IMR-90 (cell line): ENCODE data around the gene DDX6. TPM values are rescaled to one million over a fixed set of nuclear protein-coding genes. Genes with fewer than 3 reads are reported as not detected.

Source experiments
- ATAC-seq: fragments of 200-7000 bp; cut with Tn5 transposase; 2 replicates; pipeline ENCODE4 v1.9.1; 2020; ENCODE audit warnings: low read depth, mild to moderate bottlenecking, moderate library complexity
- BruUV-seq: library from RNA; stranded (reverse); fragments of 400-500 nt; replicated peaks from 2 replicates; lab custom pipeline; 2021; lab: Mats Ljungman, UMichigan
- CTCF ChIA-PET: fragments of 300-600 bp; formaldehyde crosslinking; extraction: SDS; loops from one replicate; lab custom pipeline; 2021; ENCODE audit warnings: antibody characterized with exemption; lab: Yijun Ruan, JAX
- POLR2A ChIA-PET: fragments of 300-600 bp; sonication (Branson Sonifier 250); formaldehyde crosslinking; loops from one replicate; lab custom pipeline; 2022; ENCODE audit warnings: antibody characterized with exemption; ENCODE audit not compliant: unreplicated experiment; lab: Charles Lee
- DNase-seq: peaks from one replicate; pipeline ENCODE4 v3.0.0; 2013
- H2AFZ ChIP-seq: replicated peaks from 2 replicates; pipeline ENCODE3; 2013; ENCODE audit warnings: low read length, mild to moderate bottlenecking; ENCODE audit not compliant: poor library complexity
- H2AK5ac ChIP-seq: 2 replicates; pipeline ENCODE4 v1.6.1; 2013; ENCODE audit warnings: low read depth, low read length, inconsistent platforms
- H2AK9ac ChIP-seq: replicated peaks from 2 replicates; pipeline ENCODE3; 2013; ENCODE audit warnings: mild to moderate bottlenecking, low read depth, low read length, moderate library complexity; ENCODE audit not compliant: poor library complexity
- H2BK120ac ChIP-seq: 2 replicates; pipeline ENCODE4 v1.6.1; 2013; ENCODE audit warnings: low read depth, low read length, inconsistent platforms
- H2BK15ac ChIP-seq: 3 replicates; pipeline ENCODE4 v1.6.1; 2013; ENCODE audit warnings: low read depth, low read length, inconsistent platforms
- H2BK20ac ChIP-seq: 2 replicates; pipeline ENCODE4 v1.6.1; 2013; ENCODE audit warnings: low read depth, mild to moderate bottlenecking, inconsistent platforms, low read length, moderate library complexity
- H2BK5ac ChIP-seq: 2 replicates; pipeline ENCODE4 v1.6.1; 2013; ENCODE audit warnings: mild to moderate bottlenecking, low read depth, low read length, inconsistent platforms; ENCODE audit not compliant: poor library complexity, severe bottlenecking
- H3K14ac ChIP-seq: replicated peaks from 2 replicates; pipeline ENCODE4 v1.6.1; 2013; ENCODE audit warnings: low read depth, low read length, inconsistent platforms
- H3K18ac ChIP-seq: 2 replicates; pipeline ENCODE4 v1.6.1; 2013; ENCODE audit warnings: low read depth, low read length, control low read depth
- H3K23ac ChIP-seq: 2 replicates; pipeline ENCODE4 v1.6.1; 2013; ENCODE audit warnings: low read depth, low read length, inconsistent platforms
- H3K27ac ChIP-seq: 2 replicates; pipeline ENCODE4 v1.5.1; 2013; ENCODE audit warnings: mild to moderate bottlenecking, control low read depth, low read length; ENCODE audit not compliant: insufficient read depth
- H3K27me3 ChIP-seq: 2 replicates; pipeline ENCODE4 v1.6.1; 2013; ENCODE audit warnings: low read length; ENCODE audit not compliant: control insufficient read depth, insufficient read depth
- H3K36me3 ChIP-seq: 2 replicates; pipeline ENCODE4 v1.6.1; 2013; ENCODE audit warnings: low read length, mixed read lengths; ENCODE audit not compliant: control insufficient read depth, insufficient read depth
- H3K4ac ChIP-seq: 2 replicates; pipeline ENCODE4 v1.6.1; 2013; ENCODE audit warnings: low read depth, low read length, inconsistent platforms
- H3K4me1 ChIP-seq: 2 replicates; pipeline ENCODE4 v1.6.1; 2013; ENCODE audit warnings: low read length, mixed read lengths; ENCODE audit not compliant: control insufficient read depth, insufficient read depth
- H3K4me2 ChIP-seq: 2 replicates; pipeline ENCODE4 v1.6.1; 2013; ENCODE audit warnings: low read depth, mild to moderate bottlenecking, control low read depth, low read length, moderate library complexity
- H3K4me3 ChIP-seq: 2 replicates; pipeline ENCODE4 v1.5.1; 2013; ENCODE audit warnings: low read depth, mild to moderate bottlenecking, control low read depth, low read length, moderate library complexity; ENCODE audit not compliant: insufficient read depth
- H3K56ac ChIP-seq: 2 replicates; pipeline ENCODE4 v1.6.1; 2013; ENCODE audit warnings: low read length, inconsistent platforms; ENCODE audit not compliant: insufficient read depth; ENCODE audit errors: extremely low read depth
- H3K79me1 ChIP-seq, 2 experiments: 2 replicates each; pipeline ENCODE4 v1.6.1; 2013; ENCODE audit warnings: low read length in 2 of 2, inconsistent platforms in 1 of 2, low read depth in 1 of 2
- H3K9ac ChIP-seq: 2 replicates; pipeline ENCODE4 v1.6.1; 2013; ENCODE audit warnings: low read depth, low read length, control low read depth
- H3K9me1 ChIP-seq: 2 replicates; pipeline ENCODE4 v1.6.1; 2013; ENCODE audit warnings: low read length, inconsistent platforms; ENCODE audit not compliant: insufficient read depth
- H3K9me3 ChIP-seq: 2 replicates; pipeline ENCODE4 v1.6.1; 2013; ENCODE audit warnings: low read length; ENCODE audit not compliant: control insufficient read depth, insufficient read depth
- H4K20me1 ChIP-seq: 2 replicates; pipeline ENCODE4 v1.6.1; 2013; ENCODE audit warnings: low read length, inconsistent platforms; ENCODE audit not compliant: insufficient read depth
- H4K5ac ChIP-seq: 2 replicates; pipeline ENCODE4 v1.6.1; 2013; ENCODE audit warnings: mild to moderate bottlenecking, low read depth, low read length, control low read depth
- H4K8ac ChIP-seq, 2 experiments: 2 replicates each; pipeline ENCODE4 v1.6.1; 2013; ENCODE audit warnings: low read depth in 2 of 2, low read length in 2 of 2, control low read depth in 1 of 2, inconsistent platforms in 1 of 2
- H4K91ac ChIP-seq: 2 replicates; pipeline ENCODE4 v1.6.1; 2013; ENCODE audit warnings: low read depth, low read length, inconsistent platforms; ENCODE audit not compliant: insufficient read depth
- BHLHE40 ChIP-seq: fragments of 150-350 bp; IDR thresholded peaks from 2 replicates; pipeline ENCODE4 v1.6.1; 2016; ENCODE audit warnings: mild to moderate bottlenecking, low read depth, low read length
- CEBPB ChIP-seq: IDR thresholded peaks from 2 replicates; pipeline ENCODE4 v1.6.1; 2012; ENCODE audit warnings: low read depth, low read length, improper control_type of control experiment
- CHD1 ChIP-seq: IDR thresholded peaks from 2 replicates; pipeline ENCODE4 v1.6.1; 2012; ENCODE audit warnings: low read depth, low read length, improper control_type of control experiment
- FOS ChIP-seq: fragments of 150-350 bp; IDR thresholded peaks from 2 replicates; pipeline ENCODE4 v1.6.1; 2016; ENCODE audit warnings: low read depth, low read length
- MAFK ChIP-seq: IDR thresholded peaks from 2 replicates; pipeline ENCODE4 v1.6.1; 2012; ENCODE audit warnings: low read depth, low read length, improper control_type of control experiment
- MAZ ChIP-seq: IDR thresholded peaks from 2 replicates; pipeline ENCODE4 v1.6.1; 2012; ENCODE audit warnings: low read depth, mild to moderate bottlenecking, low read length, improper control_type of control experiment, moderate library complexity, borderline replicate concordance
- MXI1 ChIP-seq: IDR thresholded peaks from 2 replicates; pipeline ENCODE4 v1.6.1; 2012; ENCODE audit warnings: low read depth, mild to moderate bottlenecking, low read length, moderate library complexity, borderline replicate concordance
- NFE2L2 ChIP-seq: fragments of 150-350 bp; IDR thresholded peaks from 2 replicates; pipeline ENCODE4 v1.6.1; 2016; ENCODE audit warnings: low read depth, mild to moderate bottlenecking, low read length
- POLR2A ChIP-seq: IDR thresholded peaks from 2 replicates; pipeline ENCODE4 v1.6.1; 2012; ENCODE audit warnings: mild to moderate bottlenecking, low read depth, low read length
- RAD21 ChIP-seq: IDR thresholded peaks from 2 replicates; pipeline ENCODE4 v1.6.1; 2012; ENCODE audit warnings: low read length, improper control_type of control experiment
- RCOR1 ChIP-seq: IDR thresholded peaks from 2 replicates; pipeline ENCODE4 v1.6.1; 2012; ENCODE audit warnings: mild to moderate bottlenecking, low read length, improper control_type of control experiment; ENCODE audit not compliant: insufficient replicate concordance
- RFX5 ChIP-seq: IDR thresholded peaks from 2 replicates; pipeline ENCODE4 v1.8.0; 2012; ENCODE audit warnings: low read depth, mild to moderate bottlenecking, low read length, moderate library complexity
- SMC3 ChIP-seq: fragments of 150-350 bp; IDR thresholded peaks from 2 replicates; pipeline ENCODE4 v1.6.1; 2016; ENCODE audit warnings: low read depth, mild to moderate bottlenecking, antibody characterized with exemption, low read length, moderate library complexity
- WGBS, 2 experiments: methylation state at CpG; one replicate each; pipeline versions ENCODE4 v1.1.5 to v1.1.7; 2013; ENCODE audit warnings: missing lambda C conversion rate in 2 of 2; ENCODE audit not compliant: insufficient read length in 1 of 2; ENCODE audit errors: extremely low coverage in 2 of 2; 5-methylcytosine and 5-hydroxymethylcytosine counted together
- dilution Hi-C: fragments of 300-500 bp; cut with HindIII; formaldehyde crosslinking; loops from one replicate; pipeline ENCODE4 v1.14.3; 2018; ENCODE audit warnings: low sequenced_read_pairs; ENCODE audit not compliant: unreplicated experiment
- in situ Hi-C: fragments of 300-500 bp; cut with MboI; formaldehyde crosslinking; loops from 3 replicates; pipeline ENCODE4 v1.14.3; 2019; ENCODE audit warnings: low sequenced_read_pairs, inconsistent platforms, mixed read lengths
- intact Hi-C: fragments of 100-400 bp; cut with micrococcal nuclease; formaldehyde crosslinking; loops from 2 replicates; pipeline ENCODE4 v1.10.0; 2022
- polyA plus RNA-seq, 3 experiments: library from polyadenylated mRNA; depleted of rRNA; stranded (reverse); fragments of >200 nt; gene quantifications; 2 replicates each; pipeline ENCODE4 v1.2.3, GENCODE V29; 2012; ENCODE audit warnings: low replicate concordance in 1 of 3
- total RNA-seq: library from RNA; depleted of rRNA; stranded (reverse); fragments of >200 nt; gene quantifications from 2 replicates; pipeline ENCODE4 v1.2.3, GENCODE V29; 2012
- TF ChIP-seq, protein P1 (sequence below): fragments of 150-350 bp; IDR thresholded peaks from 2 replicates; pipeline ENCODE4 v1.6.1; 2017; ENCODE audit warnings: mild to moderate bottlenecking, antibody characterized with exemption, low read length, low read depth
- TF ChIP-seq, protein P2 (sequence below): conservative IDR thresholded peaks from 2 replicates; pipeline ENCODE4 v1.5.1; 2012; ENCODE audit warnings: mild to moderate bottlenecking, low read depth, low read length, improper control_type of control experiment
- TF ChIP-seq, protein P3 (sequence below): fragments of 150-350 bp; IDR thresholded peaks from 2 replicates; pipeline ENCODE4 v1.6.1; 2016; ENCODE audit warnings: low read depth, mild to moderate bottlenecking, low read length, moderate library complexity, borderline replicate concordance

DDX6 gene
- total and polyA plus RNA-seq, 2 of the 4 experiments (the other 2 are of a cell fraction): 19.2 to 197 TPM

DNA sequence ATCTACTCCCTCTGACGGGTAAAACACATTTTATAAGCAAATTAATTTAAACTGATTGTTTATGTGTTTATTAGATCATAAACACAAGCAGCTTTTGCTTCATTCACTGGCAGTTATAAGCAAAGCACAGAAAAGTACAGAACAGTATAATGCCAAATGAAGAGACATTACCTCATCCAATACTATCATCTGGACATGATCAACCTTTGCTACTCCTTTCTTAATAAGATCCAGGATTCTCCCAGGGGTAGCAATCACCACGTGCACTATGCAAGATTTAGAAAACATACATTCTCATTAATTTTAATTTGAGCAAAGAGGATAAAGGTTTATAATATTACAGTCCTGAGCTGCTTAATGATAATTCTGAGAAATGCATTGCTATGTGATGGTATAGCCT is 27.9 kb downstream of the DDX6 start:
- POLR2A ChIA-PET: no interaction called here

More for the DNA sequence above, 27.9 kb downstream of the DDX6 start:
- Histone ChIP-seq H2BK120ac (no peak overlapping the region), H3K9ac (no peak overlapping the region), H2BK5ac (no peak overlapping the region), H3K9me3 (no peaks in the 10 kb centered on the region), H3K23ac (no peak overlapping the region), H3K4me2 (no peak overlapping the region), H2AK9ac (no peak overlapping the region), H3K27me3 (no peaks in the 10 kb centered on the region), H3K36me3 (peaks cover 60% of the 10 kb centered on the region), H3K4ac (no peak overlapping the region), H2AFZ (no peak overlapping the region), H4K5ac (no peak overlapping the region), H3K14ac (no peak overlapping the region), H4K8ac (no peak overlapping the region), H3K18ac (no peak overlapping the region), H3K4me1 (no peaks in the 10 kb centered on the region), H3K27ac (no peak overlapping the region), H3K79me1 (peaks cover 12 to 35% of the 10 kb centered on the region in 2 experiments), H2AK5ac (no peak overlapping the region), H2BK15ac (no peak overlapping the region), H4K20me1 (peaks cover 22% of the 10 kb centered on the region), H3K56ac (no peak overlapping the region), H4K91ac (no peak overlapping the region), H2BK20ac (no peak overlapping the region), H3K4me3 (no peak overlapping the region), H3K9me1 (no peaks in the 10 kb centered on the region)
- no peak for DNase-seq
- no peak for ATAC-seq
- intact Hi-C loops (no loop called here), in situ Hi-C loops (no loop called here), dilution Hi-C loops (no loop called here)
- CTCF ChIA-PET: interaction anchor here (0.6 kb wide), 2 partner anchors 9 to 11 kb away, joined by 3 to 4 read pairs; no protein-coding TSS in a partner anchor
- no CpG with 5 or more reads among the region's 2 CpGs for WGBS, 2 experiments
- BruUV-seq: no TSS peak
- TF ChIP-seq CEBPB: no peak
- no peak for TF ChIP-seq MAFK
- TF ChIP-seq NFE2L2: no peak
- TF ChIP-seq BHLHE40: no peak
- TF ChIP-seq MAZ: no peak
- TF ChIP-seq FOS: no peak
- no peak for TF ChIP-seq CHD1
- TF ChIP-seq SMC3: no peak
- no peak for TF ChIP-seq RFX5
- no peak for TF ChIP-seq MXI1
- TF ChIP-seq POLR2A: no peak
- TF ChIP-seq, protein P1, sequence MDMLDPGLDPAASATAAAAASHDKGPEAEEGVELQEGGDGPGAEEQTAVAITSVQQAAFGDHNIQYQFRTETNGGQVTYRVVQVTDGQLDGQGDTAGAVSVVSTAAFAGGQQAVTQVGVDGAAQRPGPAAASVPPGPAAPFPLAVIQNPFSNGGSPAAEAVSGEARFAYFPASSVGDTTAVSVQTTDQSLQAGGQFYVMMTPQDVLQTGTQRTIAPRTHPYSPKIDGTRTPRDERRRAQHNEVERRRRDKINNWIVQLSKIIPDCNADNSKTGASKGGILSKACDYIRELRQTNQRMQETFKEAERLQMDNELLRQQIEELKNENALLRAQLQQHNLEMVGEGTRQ: no peak
- TF ChIP-seq, protein P2, sequence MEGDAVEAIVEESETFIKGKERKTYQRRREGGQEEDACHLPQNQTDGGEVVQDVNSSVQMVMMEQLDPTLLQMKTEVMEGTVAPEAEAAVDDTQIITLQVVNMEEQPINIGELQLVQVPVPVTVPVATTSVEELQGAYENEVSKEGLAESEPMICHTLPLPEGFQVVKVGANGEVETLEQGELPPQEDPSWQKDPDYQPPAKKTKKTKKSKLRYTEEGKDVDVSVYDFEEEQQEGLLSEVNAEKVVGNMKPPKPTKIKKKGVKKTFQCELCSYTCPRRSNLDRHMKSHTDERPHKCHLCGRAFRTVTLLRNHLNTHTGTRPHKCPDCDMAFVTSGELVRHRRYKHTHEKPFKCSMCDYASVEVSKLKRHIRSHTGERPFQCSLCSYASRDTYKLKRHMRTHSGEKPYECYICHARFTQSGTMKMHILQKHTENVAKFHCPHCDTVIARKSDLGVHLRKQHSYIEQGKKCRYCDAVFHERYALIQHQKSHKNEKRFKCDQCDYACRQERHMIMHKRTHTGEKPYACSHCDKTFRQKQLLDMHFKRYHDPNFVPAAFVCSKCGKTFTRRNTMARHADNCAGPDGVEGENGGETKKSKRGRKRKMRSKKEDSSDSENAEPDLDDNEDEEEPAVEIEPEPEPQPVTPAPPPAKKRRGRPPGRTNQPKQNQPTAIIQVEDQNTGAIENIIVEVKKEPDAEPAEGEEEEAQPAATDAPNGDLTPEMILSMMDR: no peak
- TF ChIP-seq, protein P3, sequence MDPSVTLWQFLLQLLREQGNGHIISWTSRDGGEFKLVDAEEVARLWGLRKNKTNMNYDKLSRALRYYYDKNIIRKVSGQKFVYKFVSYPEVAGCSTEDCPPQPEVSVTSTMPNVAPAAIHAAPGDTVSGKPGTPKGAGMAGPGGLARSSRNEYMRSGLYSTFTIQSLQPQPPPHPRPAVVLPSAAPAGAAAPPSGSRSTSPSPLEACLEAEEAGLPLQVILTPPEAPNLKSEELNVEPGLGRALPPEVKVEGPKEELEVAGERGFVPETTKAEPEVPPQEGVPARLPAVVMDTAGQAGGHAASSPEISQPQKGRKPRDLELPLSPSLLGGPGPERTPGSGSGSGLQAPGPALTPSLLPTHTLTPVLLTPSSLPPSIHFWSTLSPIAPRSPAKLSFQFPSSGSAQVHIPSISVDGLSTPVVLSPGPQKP: no peak
- no peak for TF ChIP-seq RCOR1
- no peak for TF ChIP-seq RAD21
